ENCODE measurements around the gene SLIT2. TPM values are rescaled to one million over a fixed set of nuclear protein-coding genes. Genes with fewer than 3 reads are reported as not detected.
A peak's percentile ranks its signal among the peaks of the same experiment; 100 is the strongest.

SLIT2 gene
- total and polyA plus RNA-seq, 12 donors, result 1.1 to 11.9 (median 5.6) TPM

DNA sequence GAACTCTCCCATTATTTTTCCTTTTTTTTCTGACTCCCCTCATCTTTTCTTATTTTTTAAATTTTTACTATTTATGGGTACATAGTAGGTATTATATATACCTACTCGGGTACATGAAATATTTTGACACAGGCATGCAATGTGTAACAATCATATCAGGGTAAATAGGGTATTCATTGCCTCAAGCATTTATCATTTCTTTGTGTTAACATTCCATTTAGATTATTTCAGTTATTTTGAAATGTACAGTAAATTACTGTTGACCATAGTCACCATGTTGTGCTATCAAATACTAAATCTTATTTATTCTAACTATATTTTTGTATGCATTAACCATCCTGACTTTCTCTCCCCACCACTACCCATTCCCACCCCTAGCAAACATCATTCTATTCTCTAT lies 33.8 kb upstream of the SLIT2 start:
- ATAC-seq (no peak), DNase-seq (no peak)
- WGBS, 2 donors, result 61 to 69% methylated on average over 1 of the region's 1 CpG
- intact Hi-C loops (cut with DNase I), result no loop called here
- H3K27ac ChIP-seq, result no peak overlapping the region
- H3K9me3 ChIP-seq, result peaks cover 0 to 8% (median 0%) of the 10 kb centered on the region in 11 donors
- H3K27me3 ChIP-seq, result no peaks in the 10 kb centered on the region
- no peaks in the 10 kb centered on the region for H3K36me3 ChIP-seq
- TF ChIP-seq CTCF (IDR thresholded peaks at IDR 0.05), result no peak
- no peaks in the 10 kb centered on the region for H3K4me1 ChIP-seq
- H3K4me3 ChIP-seq, result no peak overlapping the region

DNA sequence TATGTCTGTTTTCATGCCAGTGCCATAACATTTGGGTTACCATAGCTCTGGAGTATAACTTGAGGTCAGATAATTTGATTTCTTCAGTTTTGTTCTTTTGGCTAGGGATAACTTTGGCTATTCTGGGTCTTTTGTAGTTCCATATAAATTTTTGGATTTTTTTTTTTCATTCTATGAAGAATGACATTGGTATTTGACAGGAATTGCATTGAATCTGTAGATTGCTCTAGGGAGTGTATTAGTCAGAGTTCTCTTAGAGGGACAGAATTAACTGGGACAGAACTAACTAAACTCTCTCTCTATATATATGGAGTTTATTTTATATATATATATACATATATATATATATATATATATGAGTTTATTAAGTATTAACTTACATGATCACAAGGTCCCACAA lies 32.2 kb upstream of the SLIT2 start:
- intact Hi-C loops (cut with DNase I), result no loop called here
- Histone ChIP-seq H3K27me3 (no peaks in the 10 kb centered on the region), H3K4me3 (no peak overlapping the region), H3K9me3 (peaks cover 0 to 18% (median 4%) of the 10 kb centered on the region in 11 donors), H3K36me3 (no peaks in the 10 kb centered on the region), H3K27ac (no peak overlapping the region), H3K4me1 (no peaks in the 10 kb centered on the region)
- no peak for TF ChIP-seq CTCF (IDR thresholded peaks at IDR 0.05)
- no peak for DNase-seq
- no peak for ATAC-seq

DNA sequence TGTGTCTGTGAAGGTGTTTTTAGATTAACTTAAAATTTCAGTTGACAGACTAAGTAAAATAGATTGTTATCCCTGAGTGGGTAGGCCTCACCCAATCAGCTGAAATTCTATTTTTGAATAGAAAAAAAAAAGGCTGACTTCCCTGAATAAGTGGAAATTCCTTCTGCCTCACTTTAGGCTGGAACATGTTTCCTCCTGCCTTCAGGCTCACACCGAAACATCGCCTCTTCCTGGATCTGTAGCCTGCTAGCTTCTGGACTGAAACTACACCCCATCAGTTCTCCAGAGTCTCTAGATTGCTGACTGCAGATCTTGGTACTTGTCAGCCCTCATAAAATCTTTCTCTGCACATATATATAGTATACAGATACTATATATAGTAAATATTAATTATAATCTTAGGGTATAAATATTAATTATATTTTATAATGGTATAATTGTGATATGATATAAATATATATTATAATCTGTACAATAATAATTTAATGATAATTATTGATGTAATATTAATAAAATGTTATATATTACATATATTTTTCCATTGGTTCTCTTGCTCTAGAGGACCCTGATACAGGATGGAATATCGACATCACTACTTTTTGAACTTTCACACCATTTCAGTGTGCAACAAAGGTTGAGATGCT lies 13.7 kb upstream of the SLIT2 start:
- TF ChIP-seq CTCF (IDR thresholded peaks at IDR 0.05), result no peak
- no peaks in the 10 kb centered on the region for H3K36me3 ChIP-seq
- no peaks in the 10 kb centered on the region for H3K4me1 ChIP-seq
- peaks cover 0 to 3% (median 0%) of the 10 kb centered on the region in 11 donors for H3K9me3 ChIP-seq
- H3K4me3 ChIP-seq, result no peak overlapping the region
- DNase-seq (no peak), ATAC-seq (no peak)
- WGBS, 2 donors, result 84 to 96% methylated on average over 3 of the region's 3 CpGs
- H3K27me3 ChIP-seq, result no peaks in the 10 kb centered on the region
- H3K27ac ChIP-seq, result no peak overlapping the region
- intact Hi-C loops (cut with DNase I), result no loop called here

DNA sequence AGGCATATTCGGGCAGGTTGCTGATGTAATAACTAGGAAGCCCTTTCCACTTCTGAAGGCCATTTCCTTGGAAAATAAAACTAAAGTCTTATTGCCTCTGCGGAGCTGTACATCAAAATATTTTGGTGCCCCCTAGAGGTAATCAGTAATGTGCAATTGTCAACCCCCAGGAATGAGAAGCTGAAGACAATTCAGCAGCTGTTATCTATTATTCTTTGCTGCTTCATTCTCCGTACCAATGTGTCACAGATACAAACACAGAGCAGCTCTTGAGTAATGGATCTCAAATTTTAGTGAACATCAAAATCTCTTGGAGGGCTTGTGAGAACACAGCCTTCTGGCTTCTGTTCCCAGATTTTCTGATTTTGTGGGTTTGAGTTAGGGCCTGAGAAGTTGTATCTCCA lies 3.5 kb upstream of the SLIT2 start:
- peak; percentile 28 to 75 (median 64) for TF ChIP-seq CTCF (IDR thresholded peaks at IDR 0.05)
- 4 to 7% methylated on average over 3 of the region's 3 CpGs for WGBS, 2 donors
- ATAC-seq (peak in 1 of 8 donors; percentile 37), DNase-seq (no peak)
- intact Hi-C loops (cut with DNase I), result loop anchor here in 7 of 10 donors (5.0 to 10.0 kb wide), 4 partner anchors 1021 to 1563 kb away; no protein-coding TSS in a partner anchor
- Histone ChIP-seq H3K4me3 (no peak overlapping the region), H3K9me3 (peaks cover 0 to 3% (median 0%) of the 10 kb centered on the region in 11 donors), H3K27ac (no peak overlapping the region), H3K4me1 (peaks cover 3 to 28% (median 15%) of the 10 kb centered on the region in 9 donors), H3K27me3 (peaks cover 0 to 29% (median 12%) of the 10 kb centered on the region in 7 donors), H3K36me3 (no peaks in the 10 kb centered on the region)
